ENCODE measurements around the gene DIPK1C. TPM values are rescaled to one million over a fixed set of nuclear protein-coding genes. Genes with fewer than 3 reads are reported as not detected.
A peak's percentile ranks its signal among the peaks of the same experiment; 100 is the strongest.

Gene DIPK1C
- total and polyA plus RNA-seq, 9 of the 15 experiments (the other 6 are each of a cell fraction or from before 2014, with no cell fraction given): 0.04 to 0.32 (median 0.15) TPM; not detected in 2

GRCh38 chr18:74499633-74500032, 42.5 kb upstream of the DIPK1C start (continued):
- TF ChIP-seq PYGO2 (tag; IDR thresholded peaks at IDR 0.05): no peak
- no peak for TF ChIP-seq ZFP91 (CRISPR knock-in tag; IDR thresholded peaks at IDR 0.05)
- peak; percentile 33 for TF ChIP-seq TBP (optimal IDR thresholded peaks at IDR 0.05; ENCODE audit: low read depth, low read length)
- no peak for TF ChIP-seq ZMIZ1 (IDR thresholded peaks at IDR 0.05; ENCODE audit: low read depth in 2 of 2, low read length in 2 of 2)
- TF ChIP-seq VEZF1 (CRISPR knock-in tag; IDR thresholded peaks at IDR 0.05): 0 out of 2 replicates have a peak, but pooled peaks have one; percentile 30
- 0 out of 2 replicates have a peak, but pooled peaks have one; percentile 19 for TF ChIP-seq MGA (IDR thresholded peaks at IDR 0.05)
- TF ChIP-seq ATF4 (CRISPR knock-in tag; IDR thresholded peaks at IDR 0.05): no peak
